GM23338 (cell line): ENCODE results near the gene RGMB. TPM values are rescaled to one million over a fixed set of nuclear protein-coding genes. Genes with fewer than 3 reads are reported as not detected.
A peak's percentile ranks its signal among the peaks of the same experiment; 100 is the strongest.

Experiments
- ATAC-seq: fragments of 200-7000 bp; cut with Tn5 transposase; 3 replicates; pipeline ENCODE4 v1.9.1; 2020
- DNase-seq: peaks from one replicate; pipeline ENCODE4 v3.0.0-alpha.2; 2015; ENCODE audit warnings: low spot score
- H2AFZ ChIP-seq: fragments of 200-600 bp; sonication (generic); 2 replicates; pipeline ENCODE4 v1.8.0; 2016; ENCODE audit warnings: antibody characterized with exemption, mild to moderate bottlenecking, moderate library complexity
- H3F3A ChIP-seq: fragments of 200-600 bp; sonication (generic); replicated peaks from 2 replicates; pipeline ENCODE4 v1.8.0; 2017; ENCODE audit warnings: antibody characterized with exemption, mixed run types, low read depth
- H3K27ac ChIP-seq: fragments of 200-600 bp; sonication (generic); 2 replicates; pipeline ENCODE4 v1.6.1; 2016; ENCODE audit warnings: low read depth
- H3K27me3 ChIP-seq: fragments of 200-600 bp; sonication (generic); 2 replicates; pipeline ENCODE4 v1.8.0; 2016; ENCODE audit warnings: mild to moderate bottlenecking, mixed run types, moderate library complexity; ENCODE audit not compliant: insufficient read depth
- H3K36me3 ChIP-seq: fragments of 200-600 bp; sonication (generic); 2 replicates; pipeline ENCODE4 v1.8.0; 2016; ENCODE audit warnings: mild to moderate bottlenecking; ENCODE audit not compliant: insufficient read depth
- H3K4me1 ChIP-seq: fragments of 200-600 bp; sonication (generic); 2 replicates; pipeline ENCODE4 v1.8.0; 2016; ENCODE audit warnings: mild to moderate bottlenecking, moderate library complexity; ENCODE audit not compliant: insufficient read depth
- H3K4me2 ChIP-seq: fragments of 200-600 bp; sonication (generic); 2 replicates; pipeline ENCODE4 v1.7.1; 2017; ENCODE audit warnings: mixed run types
- H3K4me3 ChIP-seq: fragments of 200-600 bp; sonication (generic); 2 replicates; pipeline ENCODE4 v1.6.1; 2016; ENCODE audit warnings: mixed run types
- H3K79me2 ChIP-seq: fragments of 200-600 bp; sonication (generic); replicated peaks from 2 replicates; pipeline ENCODE4 v1.8.0; 2017; ENCODE audit warnings: mild to moderate bottlenecking; ENCODE audit not compliant: insufficient read depth
- H3K9me2 ChIP-seq: fragments of 200-600 bp; sonication (generic); 2 replicates; pipeline ENCODE4 v1.8.0; 2017; ENCODE audit not compliant: insufficient read depth
- H4K20me1 ChIP-seq: fragments of 200-600 bp; sonication (generic); replicated peaks from 2 replicates; pipeline ENCODE4 v1.8.0; 2017; ENCODE audit warnings: mild to moderate bottlenecking; ENCODE audit not compliant: insufficient read depth
- H3K27ac Mint-ChIP-seq: 2 replicates; pipeline ENCODE4 v1.8.0; 2020; ENCODE audit warnings: inconsistent platforms, mild to moderate bottlenecking, moderate library complexity, mixed read lengths
- H3K27me3 Mint-ChIP-seq: 3 replicates; pipeline ENCODE4 v1.8.0; 2022; ENCODE audit warnings: low read depth, mild to moderate bottlenecking, moderate library complexity, mixed read lengths, inconsistent platforms; ENCODE audit not compliant: insufficient read depth, poor library complexity
- H3K36me3 Mint-ChIP-seq: 3 replicates; pipeline ENCODE4 v1.8.0; 2021; ENCODE audit warnings: low read depth, mild to moderate bottlenecking, inconsistent platforms, moderate library complexity, mixed read lengths
- H3K4me1 Mint-ChIP-seq: 3 replicates; pipeline ENCODE4 v1.8.0; 2020; ENCODE audit warnings: mild to moderate bottlenecking, inconsistent platforms, mixed read lengths
- H3K4me3 Mint-ChIP-seq: 3 replicates; pipeline ENCODE4 v1.8.0; 2021; ENCODE audit warnings: moderate library complexity, mild to moderate bottlenecking, inconsistent platforms, mixed read lengths
- H3K9me3 Mint-ChIP-seq: 3 replicates; pipeline ENCODE4 v1.8.0; 2020; ENCODE audit warnings: moderate library complexity, mild to moderate bottlenecking, inconsistent platforms, mixed read lengths
- EZH2 ChIP-seq: fragments of 200-600 bp; sonication (generic); IDR thresholded peaks from one replicate; pipeline ENCODE4 v1.8.0; 2017; ENCODE audit warnings: antibody characterized with exemption, mild to moderate bottlenecking, low read depth; ENCODE audit not compliant: unreplicated experiment
- EZH2phosphoT487 ChIP-seq: fragments of 200-600 bp; sonication (generic); IDR thresholded peaks from one replicate; pipeline ENCODE4 v1.8.1; 2018; ENCODE audit warnings: antibody characterized with exemption; ENCODE audit not compliant: unreplicated experiment
- JUNB ChIP-seq: IDR thresholded peaks from one replicate; pipeline ENCODE4 v1.6.1; 2016; ENCODE audit warnings: antibody characterized with exemption; ENCODE audit not compliant: unreplicated experiment
- NANOG ChIP-seq: IDR thresholded peaks from 2 replicates; pipeline ENCODE4 v1.6.1; 2016; ENCODE audit warnings: antibody characterized with exemption, borderline replicate concordance
- POLR2AphosphoS5 ChIP-seq: IDR thresholded peaks from 2 replicates; pipeline ENCODE4 v1.6.1; 2016; ENCODE audit warnings: antibody characterized with exemption, low read depth
- ZNF331 ChIP-seq: fragments of 250-450 bp; sonication (Bioruptor Pico); IDR thresholded peaks from 2 replicates; pipeline ENCODE4 v1.5.0; 2020; ENCODE audit warnings: low read depth, mild to moderate bottlenecking, moderate library complexity
- polyA plus RNA-seq: library from polyadenylated mRNA; unstranded; fragments of >200 nt; fragmentation: Nextera tagmentation; extraction: Ambion mirVana; gene quantifications from 2 replicates; pipeline ENCODE4 v1.2.1, GENCODE V29; 2016
- total RNA-seq: library from RNA; depleted of rRNA; stranded (reverse); fragments of >200 nt; shearing (Covaris generic); gene quantifications from 2 replicates; pipeline ENCODE4 v1.2.3, GENCODE V29; 2014
- TF ChIP-seq, protein P1 (sequence below): IDR thresholded peaks from 2 replicates; pipeline ENCODE4 v1.6.1; 2016; ENCODE audit warnings: antibody characterized with exemption
- TF ChIP-seq, protein P2 (sequence below): IDR thresholded peaks from one replicate; pipeline ENCODE4 v1.6.1; 2018; ENCODE audit warnings: antibody characterized with exemption; ENCODE audit not compliant: unreplicated experiment

RGMB gene
- total and polyA plus RNA-seq, 2 experiments from 2014 or later, result 21.7 to 34.3 TPM

DNA sequence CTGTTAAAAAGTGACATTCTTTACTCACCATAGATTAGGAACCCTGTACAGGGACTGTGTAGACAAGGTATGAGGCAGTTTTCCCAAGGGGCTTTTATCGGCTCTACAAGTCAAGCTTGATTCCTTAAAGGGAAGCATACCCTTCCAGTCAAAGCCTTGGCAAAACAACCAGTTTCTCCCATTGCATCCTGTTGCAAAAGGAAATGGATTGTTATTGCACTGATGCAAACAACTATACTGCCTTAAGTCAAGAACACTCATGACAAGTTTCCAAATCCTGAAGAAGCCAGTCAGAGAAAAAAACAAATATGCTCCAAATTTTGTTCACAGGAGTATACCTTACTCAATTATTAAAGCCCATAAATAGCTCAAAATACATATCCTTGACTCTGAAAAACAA lies 67.5 kb downstream of the RGMB start:
- Mint-ChIP-seq H3K27ac (no peak overlapping the region), H3K27me3 (no peaks in the 10 kb centered on the region), H3K4me3 (no peak overlapping the region), H3K4me1 (no peaks in the 10 kb centered on the region), H3K36me3 (peaks cover 32% of the 10 kb centered on the region), H3K9me3 (peaks cover 39% of the 10 kb centered on the region)
- no peaks in the 10 kb centered on the region for H4K20me1 ChIP-seq
- no peak overlapping the region for H2AFZ ChIP-seq
- H3K4me1 ChIP-seq, result no peaks in the 10 kb centered on the region
- no peaks in the 10 kb centered on the region for H3K27me3 ChIP-seq
- H3K27ac ChIP-seq, result no peak overlapping the region
- H3K36me3 ChIP-seq, result peaks cover 27% of the 10 kb centered on the region
- H3F3A ChIP-seq, result no peaks in the 10 kb centered on the region; the same call in 1 of the 2 replicates
- H3K79me2 ChIP-seq, result no peaks in the 10 kb centered on the region
- H3K4me2 ChIP-seq, result no peak overlapping the region
- ATAC-seq (no peak), DNase-seq (no peak)
- TF ChIP-seq POLR2AphosphoS5 (no peak), ZNF331 (CRISPR knock-in tag) (no peak), EZH2phosphoT487 (no peak), EZH2 (no peak), NANOG (no peak)
- TF ChIP-seq, protein P1, sequence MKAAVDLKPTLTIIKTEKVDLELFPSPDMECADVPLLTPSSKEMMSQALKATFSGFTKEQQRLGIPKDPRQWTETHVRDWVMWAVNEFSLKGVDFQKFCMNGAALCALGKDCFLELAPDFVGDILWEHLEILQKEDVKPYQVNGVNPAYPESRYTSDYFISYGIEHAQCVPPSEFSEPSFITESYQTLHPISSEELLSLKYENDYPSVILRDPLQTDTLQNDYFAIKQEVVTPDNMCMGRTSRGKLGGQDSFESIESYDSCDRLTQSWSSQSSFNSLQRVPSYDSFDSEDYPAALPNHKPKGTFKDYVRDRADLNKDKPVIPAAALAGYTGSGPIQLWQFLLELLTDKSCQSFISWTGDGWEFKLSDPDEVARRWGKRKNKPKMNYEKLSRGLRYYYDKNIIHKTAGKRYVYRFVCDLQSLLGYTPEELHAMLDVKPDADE, result no peak
- peaks cover 5% of the 10 kb centered on the region; the same call in 1 of the 2 replicates for H3K9me2 ChIP-seq
- H3K4me3 ChIP-seq, result no peak overlapping the region

DNA sequence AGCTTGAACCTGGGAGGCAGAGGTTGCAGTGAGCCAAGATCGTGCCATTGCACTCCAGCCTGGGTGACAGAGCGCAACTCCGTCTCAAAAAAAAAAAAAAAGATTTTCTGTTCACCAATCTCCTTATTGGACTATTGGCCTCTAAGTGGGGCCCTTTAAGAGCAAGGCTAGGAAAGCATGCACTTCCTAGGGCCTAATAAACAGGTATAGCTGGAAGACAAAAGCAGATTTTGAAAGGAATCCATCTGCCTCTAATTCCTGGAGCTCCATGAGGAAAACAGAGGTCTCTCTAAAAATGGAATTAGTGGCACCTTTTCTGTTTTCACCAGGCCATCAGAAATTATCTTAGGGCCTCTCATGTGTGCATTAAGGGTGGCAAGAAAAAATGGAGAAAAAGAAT lies 70.0 kb downstream of the RGMB start:
- H3K36me3 Mint-ChIP-seq, result peaks cover 39% of the 10 kb centered on the region
- Histone ChIP-seq H2AFZ (no peak overlapping the region), H3K79me2 (no peaks in the 10 kb centered on the region), H3K4me3 (no peak overlapping the region), H4K20me1 (no peaks in the 10 kb centered on the region), H3K4me1 (no peaks in the 10 kb centered on the region), H3F3A (no peaks in the 10 kb centered on the region; the same call in 1 of the 2 replicates), H3K27me3 (no peaks in the 10 kb centered on the region), H3K27ac (no peak overlapping the region), H3K9me2 (peaks cover 5% of the 10 kb centered on the region; the same call in 1 of the 2 replicates), H3K36me3 (peaks cover 27% of the 10 kb centered on the region), H3K4me2 (no peak overlapping the region)
- DNase-seq (peak; percentile 36), ATAC-seq (no peak)
- H3K4me1 Mint-ChIP-seq, result no peaks in the 10 kb centered on the region
- no peak overlapping the region for H3K27ac Mint-ChIP-seq
- no peak overlapping the region for H3K4me3 Mint-ChIP-seq
- TF ChIP-seq ZNF331 (CRISPR knock-in tag) (no peak), NANOG (no peak), JUNB (no peak)
- TF ChIP-seq, protein P1, result no peak
- TF ChIP-seq, protein P2, sequence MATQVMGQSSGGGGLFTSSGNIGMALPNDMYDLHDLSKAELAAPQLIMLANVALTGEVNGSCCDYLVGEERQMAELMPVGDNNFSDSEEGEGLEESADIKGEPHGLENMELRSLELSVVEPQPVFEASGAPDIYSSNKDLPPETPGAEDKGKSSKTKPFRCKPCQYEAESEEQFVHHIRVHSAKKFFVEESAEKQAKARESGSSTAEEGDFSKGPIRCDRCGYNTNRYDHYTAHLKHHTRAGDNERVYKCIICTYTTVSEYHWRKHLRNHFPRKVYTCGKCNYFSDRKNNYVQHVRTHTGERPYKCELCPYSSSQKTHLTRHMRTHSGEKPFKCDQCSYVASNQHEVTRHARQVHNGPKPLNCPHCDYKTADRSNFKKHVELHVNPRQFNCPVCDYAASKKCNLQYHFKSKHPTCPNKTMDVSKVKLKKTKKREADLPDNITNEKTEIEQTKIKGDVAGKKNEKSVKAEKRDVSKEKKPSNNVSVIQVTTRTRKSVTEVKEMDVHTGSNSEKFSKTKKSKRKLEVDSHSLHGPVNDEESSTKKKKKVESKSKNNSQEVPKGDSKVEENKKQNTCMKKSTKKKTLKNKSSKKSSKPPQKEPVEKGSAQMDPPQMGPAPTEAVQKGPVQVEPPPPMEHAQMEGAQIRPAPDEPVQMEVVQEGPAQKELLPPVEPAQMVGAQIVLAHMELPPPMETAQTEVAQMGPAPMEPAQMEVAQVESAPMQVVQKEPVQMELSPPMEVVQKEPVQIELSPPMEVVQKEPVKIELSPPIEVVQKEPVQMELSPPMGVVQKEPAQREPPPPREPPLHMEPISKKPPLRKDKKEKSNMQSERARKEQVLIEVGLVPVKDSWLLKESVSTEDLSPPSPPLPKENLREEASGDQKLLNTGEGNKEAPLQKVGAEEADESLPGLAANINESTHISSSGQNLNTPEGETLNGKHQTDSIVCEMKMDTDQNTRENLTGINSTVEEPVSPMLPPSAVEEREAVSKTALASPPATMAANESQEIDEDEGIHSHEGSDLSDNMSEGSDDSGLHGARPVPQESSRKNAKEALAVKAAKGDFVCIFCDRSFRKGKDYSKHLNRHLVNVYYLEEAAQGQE, result no peak
- peaks cover 47% of the 10 kb centered on the region for H3K9me3 Mint-ChIP-seq
- H3K27me3 Mint-ChIP-seq, result no peaks in the 10 kb centered on the region
